ENCODE results near the gene ZFC3H1.

DNA sequence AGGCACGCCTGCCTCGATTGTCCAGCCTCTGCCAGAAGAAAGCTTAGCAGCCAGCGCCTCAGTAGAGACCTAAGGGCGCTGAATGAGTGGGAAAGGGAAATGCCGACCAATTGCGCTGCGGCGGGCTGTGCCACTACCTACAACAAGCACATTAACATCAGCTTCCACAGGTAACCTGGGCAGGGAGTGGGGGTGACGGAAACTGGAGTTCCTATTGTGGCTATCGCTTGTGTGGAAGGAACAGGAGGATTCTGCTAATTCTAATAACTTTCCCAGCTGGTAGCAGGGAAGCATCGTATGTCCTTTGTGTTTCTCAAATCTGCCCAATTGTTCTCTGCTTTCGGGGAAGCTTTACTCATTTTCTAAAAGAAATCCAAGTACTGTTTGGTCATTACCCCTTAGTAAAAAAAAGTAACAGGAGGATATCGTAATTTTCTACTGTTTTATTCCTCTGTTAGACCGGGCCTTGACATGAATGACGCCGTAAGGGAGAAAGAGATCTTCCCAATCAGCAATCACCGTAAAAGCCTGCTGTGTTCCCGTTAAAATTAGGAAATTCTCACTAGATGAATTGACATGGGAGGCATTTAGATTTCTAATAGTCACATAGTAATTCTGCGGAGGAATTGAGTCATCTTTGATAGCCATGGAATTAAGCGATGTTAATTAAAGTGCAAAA is 902 bp upstream of the ZFC3H1 start:
- TF ChIP-seq, protein P1, sequence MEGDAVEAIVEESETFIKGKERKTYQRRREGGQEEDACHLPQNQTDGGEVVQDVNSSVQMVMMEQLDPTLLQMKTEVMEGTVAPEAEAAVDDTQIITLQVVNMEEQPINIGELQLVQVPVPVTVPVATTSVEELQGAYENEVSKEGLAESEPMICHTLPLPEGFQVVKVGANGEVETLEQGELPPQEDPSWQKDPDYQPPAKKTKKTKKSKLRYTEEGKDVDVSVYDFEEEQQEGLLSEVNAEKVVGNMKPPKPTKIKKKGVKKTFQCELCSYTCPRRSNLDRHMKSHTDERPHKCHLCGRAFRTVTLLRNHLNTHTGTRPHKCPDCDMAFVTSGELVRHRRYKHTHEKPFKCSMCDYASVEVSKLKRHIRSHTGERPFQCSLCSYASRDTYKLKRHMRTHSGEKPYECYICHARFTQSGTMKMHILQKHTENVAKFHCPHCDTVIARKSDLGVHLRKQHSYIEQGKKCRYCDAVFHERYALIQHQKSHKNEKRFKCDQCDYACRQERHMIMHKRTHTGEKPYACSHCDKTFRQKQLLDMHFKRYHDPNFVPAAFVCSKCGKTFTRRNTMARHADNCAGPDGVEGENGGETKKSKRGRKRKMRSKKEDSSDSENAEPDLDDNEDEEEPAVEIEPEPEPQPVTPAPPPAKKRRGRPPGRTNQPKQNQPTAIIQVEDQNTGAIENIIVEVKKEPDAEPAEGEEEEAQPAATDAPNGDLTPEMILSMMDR (IDR thresholded peaks at IDR 0.05) = no peak
- TF ChIP-seq POLR2A (IDR thresholded peaks at IDR 0.05) = no peak

Data from lower leg skin (tissue), 3 donors.